HG03378 (cell line): ENCODE measurements around the gene BCAS3.

ENCODE experiments used
- ATAC-seq: cut with Tn5 transposase; IDR thresholded peaks from one replicate; pipeline ENCODE4 v1.9.1; 2021; ENCODE audit warnings: mild to moderate bottlenecking, moderate library complexity; ENCODE audit not compliant: unreplicated experiment

Gene BCAS3

GRCh38 chr17:61179380-61179806, 501.7 kb downstream of the BCAS3 start:
- ATAC-seq = no peak

DNA sequence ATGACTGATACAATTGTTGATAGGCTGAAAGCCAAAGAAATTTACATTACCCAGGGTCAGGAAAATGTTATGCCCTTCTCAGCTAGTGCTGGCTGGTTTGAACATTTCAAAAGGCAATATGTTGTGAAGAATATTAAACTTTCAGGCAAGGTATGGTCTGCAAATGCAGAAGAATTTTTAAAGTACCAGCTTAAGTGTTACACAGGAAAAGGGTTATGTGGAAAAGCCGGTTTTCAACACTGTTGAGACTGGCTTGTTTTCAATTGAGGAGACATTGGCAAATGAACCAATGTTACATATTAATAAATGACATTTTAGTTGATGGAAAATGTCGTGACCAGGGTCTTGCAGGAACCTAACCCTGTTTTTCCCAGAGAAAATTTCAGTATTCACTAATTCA, 506.1 kb downstream of the BCAS3 start:
- ATAC-seq = no peak

GRCh38 chr17:61185385-61185784, 507.7 kb downstream of the BCAS3 start:
- no peak for ATAC-seq

GRCh38 chr17:61187038-61187437, 509.4 kb downstream of the BCAS3 start:
- no peak for ATAC-seq

- no peak for ATAC-seq
Observed at GRCh38 chr17:61188081-61188480, 510.4 kb downstream of the BCAS3 start.

GRCh38 chr17:61189968-61190367, 512.3 kb downstream of the BCAS3 start:
- ATAC-seq = no peak

DNA sequence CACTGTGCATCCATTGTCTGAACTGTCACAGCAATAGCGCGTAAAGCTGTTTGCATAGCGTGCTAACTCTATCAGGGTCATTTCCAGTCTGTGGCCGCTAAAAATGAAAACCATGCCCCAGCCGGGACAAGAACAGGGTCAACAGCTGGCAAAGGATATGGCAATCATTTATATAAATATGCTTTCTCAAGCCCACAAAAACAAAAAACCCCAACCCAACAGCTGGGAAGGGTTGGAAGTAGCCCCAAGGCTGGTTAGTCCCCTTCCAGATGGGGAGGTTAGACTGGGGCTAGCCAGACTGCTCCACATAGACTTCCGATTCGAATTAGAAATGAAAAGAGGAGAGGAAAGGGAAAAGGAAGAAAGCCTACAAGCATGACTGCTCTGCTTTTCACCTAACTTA, 518.7 kb downstream of the BCAS3 start:
- ATAC-seq = no peak

DNA sequence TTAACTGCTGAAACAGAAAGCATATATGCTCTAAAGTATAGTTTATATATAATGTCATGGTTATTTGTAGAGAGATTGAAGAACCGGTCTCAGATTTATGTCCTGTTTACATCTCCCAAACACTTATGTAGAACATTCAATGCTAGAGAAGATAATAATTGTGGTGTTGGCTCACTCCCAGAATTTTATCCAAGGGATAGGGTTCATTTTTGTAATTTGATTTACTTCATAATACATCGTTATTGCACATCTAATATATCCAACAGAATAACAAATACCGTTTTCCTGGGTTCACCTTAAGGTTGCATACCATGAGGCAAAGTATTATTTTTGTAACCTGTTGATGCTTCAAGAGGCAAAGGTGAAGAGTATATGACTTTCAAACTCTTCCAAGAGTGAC, 519.1 kb downstream of the BCAS3 start:
- no peak for ATAC-seq

GRCh38 chr17:61199431-61200338, 522.0 kb downstream of the BCAS3 start:
- ATAC-seq = no peak

DNA sequence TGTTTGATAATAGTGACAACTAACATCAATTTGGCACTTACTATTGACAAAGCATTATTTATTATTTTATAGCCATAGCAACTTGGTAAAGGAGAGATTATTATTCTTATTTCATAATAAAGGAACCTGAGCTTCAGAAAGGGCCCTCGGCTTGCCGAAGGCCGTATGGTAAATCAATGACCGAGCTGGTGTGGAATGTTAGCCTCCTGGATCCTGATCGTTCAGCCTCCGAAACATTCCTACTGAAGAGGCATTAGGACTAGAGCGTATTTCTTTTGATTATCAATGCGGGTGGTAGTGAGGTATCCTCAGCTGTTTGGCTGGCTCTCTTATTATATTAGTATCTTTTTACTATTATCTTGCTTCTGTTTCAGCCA, 522.7 kb downstream of the BCAS3 start:
- no peak for ATAC-seq

GRCh38 chr17:61201211-61201610, 523.6 kb downstream of the BCAS3 start:
- ATAC-seq = no peak

- no peak for ATAC-seq
Observed at GRCh38 chr17:61202564-61202963, 524.9 kb downstream of the BCAS3 start.

DNA sequence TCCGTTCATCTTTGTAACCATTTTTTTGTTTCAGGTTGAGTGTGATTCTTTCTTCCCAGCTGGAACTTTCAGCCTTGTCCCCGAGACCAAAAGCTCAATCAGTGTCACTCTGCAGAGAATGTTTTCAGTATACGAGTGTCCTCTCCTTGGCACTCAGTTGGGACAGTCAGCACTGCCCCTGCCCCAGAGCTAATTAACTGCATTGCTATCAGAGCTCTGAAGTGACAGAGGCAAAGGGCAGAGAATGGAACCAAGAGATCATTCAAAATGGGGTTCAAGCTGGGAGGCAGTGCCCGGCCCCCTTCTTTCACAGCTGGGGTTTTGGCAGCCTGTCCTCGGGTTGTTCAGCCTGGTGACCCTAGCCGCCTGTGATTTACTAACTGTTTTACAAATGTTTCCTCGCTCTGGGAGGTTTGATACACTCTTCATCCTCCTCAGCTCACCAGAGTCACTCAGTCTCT, 526.0 kb downstream of the BCAS3 start:
- ATAC-seq = no peak

GRCh38 chr17:61204456-61204855, 526.8 kb downstream of the BCAS3 start:
- no peak for ATAC-seq

DNA sequence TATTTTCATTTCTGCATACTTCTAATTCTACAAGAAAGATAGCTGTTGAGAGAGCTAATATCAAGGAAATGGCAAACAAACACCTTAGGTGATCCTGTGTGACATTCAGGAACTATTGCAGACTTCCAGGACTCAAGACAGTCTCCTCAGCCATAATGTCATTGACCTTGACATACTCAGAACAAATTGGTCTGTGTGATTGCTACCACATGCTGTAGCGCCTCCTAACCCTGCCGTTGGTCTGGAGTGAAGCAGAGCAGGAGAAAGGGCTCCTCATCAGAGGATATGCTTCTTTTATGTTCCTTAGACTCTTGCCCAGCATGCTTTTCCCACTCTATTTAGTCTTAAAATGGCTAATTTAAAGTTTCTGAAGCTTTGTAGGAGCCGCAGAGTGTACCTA, 527.8 kb downstream of the BCAS3 start:
- no peak for ATAC-seq

DNA sequence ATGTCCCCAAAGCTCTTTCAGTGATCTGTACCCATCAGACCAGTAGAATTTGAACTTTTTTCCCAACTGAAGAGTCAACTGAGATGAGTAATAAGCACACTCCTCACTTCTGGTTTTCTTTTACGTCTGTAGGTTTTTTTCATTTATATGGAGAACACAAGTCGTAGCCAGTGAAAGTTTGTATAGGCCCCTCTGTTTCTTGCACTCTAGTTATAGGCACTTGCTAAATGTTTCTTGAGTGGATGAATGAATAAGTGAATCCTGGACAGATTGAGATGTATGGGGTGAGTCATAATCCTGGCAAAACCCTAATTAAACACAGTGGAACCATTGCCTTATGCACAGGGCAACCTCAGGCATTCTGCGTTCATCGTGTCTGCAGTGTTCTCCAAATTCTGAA, 528.3 kb downstream of the BCAS3 start:
- ATAC-seq = no peak

- no peak for ATAC-seq
Observed at GRCh38 chr17:61206922-61207321, 529.3 kb downstream of the BCAS3 start.

DNA sequence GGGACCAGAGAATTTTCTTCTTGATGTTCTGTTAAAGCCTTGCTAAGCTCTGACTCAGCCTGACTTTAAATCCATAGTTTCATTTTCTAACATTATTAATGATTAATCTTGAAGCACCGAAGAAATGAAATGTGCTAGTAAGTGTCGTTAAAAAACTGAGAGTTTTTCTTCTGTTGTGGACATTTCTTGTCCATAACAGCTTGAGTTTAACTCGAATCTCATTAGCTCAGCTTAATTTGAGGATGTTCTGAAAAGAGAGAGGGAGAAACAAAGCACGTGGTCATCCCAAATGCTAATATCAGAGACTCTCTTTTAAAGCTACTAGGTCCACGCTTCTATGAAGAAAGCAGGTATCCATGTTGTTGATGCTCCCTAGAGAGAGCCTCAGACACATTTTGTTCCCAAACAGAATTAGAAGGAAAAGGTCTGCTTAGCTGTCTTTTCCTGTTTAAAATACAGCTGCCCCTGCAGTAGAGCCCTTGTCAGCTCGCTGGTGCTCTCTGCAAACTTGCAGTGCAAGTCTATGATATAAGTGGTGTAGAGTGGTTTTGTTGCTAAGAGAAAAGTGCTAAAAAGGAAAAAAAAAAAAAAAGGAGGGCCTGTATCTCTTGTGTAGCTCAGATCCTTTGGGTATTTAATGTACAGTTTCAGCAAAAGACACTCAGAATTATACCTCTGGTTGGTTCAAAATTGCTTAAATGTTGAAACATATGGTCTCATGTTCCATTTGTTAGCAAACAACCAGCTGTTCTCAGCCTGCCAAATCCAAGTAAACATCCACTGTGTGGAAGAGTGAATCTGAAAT, 530.9 kb downstream of the BCAS3 start:
- no peak for ATAC-seq

DNA sequence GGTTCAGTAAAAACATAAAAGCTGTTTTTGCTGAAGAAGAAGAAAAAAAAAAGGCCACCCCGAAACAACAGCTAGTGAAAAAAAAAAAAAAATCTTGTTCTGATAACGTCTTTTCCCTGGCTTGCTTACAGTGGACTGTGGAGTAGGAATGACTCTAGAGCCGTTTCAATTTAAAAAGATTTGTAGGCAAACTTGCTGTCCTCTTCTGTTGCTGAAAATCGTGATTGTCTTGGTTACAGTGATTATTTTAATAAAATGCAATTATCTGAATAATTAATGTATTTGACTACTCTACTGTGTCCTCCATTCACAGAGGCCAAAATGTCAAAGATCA, 531.4 kb downstream of the BCAS3 start:
- ATAC-seq = no peak

- no peak for ATAC-seq
Observed at GRCh38 chr17:61209525-61209924, 531.9 kb downstream of the BCAS3 start.

DNA sequence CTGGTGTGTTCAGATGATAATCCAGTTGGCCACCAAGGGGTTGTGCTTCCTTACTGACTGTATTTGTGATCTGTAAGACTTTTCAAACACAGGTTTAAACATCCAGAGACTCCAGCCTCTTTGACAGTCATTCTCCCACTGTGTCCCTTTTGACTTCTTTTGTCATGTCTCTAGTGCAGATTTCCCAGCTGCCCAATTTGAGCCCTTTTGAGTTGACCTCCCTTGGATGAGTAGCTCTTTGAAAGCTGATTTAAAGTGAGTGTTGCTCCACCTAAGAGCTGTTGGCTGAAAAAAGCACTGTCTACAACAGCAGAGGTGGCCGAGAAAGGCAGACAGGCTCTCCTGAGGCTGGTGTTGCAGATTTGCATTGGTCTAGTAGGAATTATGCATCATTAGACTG, 533.6 kb downstream of the BCAS3 start:
- ATAC-seq = no peak

DNA sequence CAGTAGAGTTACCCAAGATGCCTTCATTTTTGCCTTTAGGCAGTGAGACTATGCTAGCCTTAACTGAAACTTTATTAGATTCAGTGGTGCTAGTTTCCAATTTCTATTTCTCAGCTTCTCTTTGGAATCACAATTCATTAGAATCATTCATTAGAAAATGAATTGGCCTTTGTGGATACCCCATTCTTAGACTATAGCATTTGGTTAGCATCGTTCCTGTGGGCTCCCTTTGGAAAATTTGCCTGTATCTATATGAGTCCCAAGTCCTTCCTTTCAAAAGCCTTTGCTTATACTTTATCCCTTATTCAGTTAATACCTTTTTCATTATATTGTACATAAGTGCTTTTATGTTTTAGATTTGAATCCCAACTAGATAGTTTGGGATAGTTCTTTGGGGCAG, 535.0 kb downstream of the BCAS3 start:
- no peak for ATAC-seq
